Hematopoietic multipotent progenitor cell treated with erythropoietin and hydrocortisone succinate and interleukin-3 and kit ligand, for 17 days (in vitro differentiated cells): ENCODE data around the gene SLBP.

Source experiments
- DNase-seq: peaks from one replicate; pipeline ENCODE4 v3.0.0-alpha.2; 2015; ENCODE audit warnings: low spot score

Gene SLBP

GRCh38 chr4:1712216-1713002 is at the start of gene SLBP:
Gene SLBP (minus strand): TSS chr4:1712319. CDS start chr4:1712188, 131 bp downstream.
- peak; percentile 89 for DNase-seq

GRCh38 chr4:1761130-1761689 is 49.1 kb upstream of the SLBP start:
- DNase-seq, result no peak

- no peak for DNase-seq
Observed at GRCh38 chr4:1760521-1761071, 48.5 kb upstream of the SLBP start.

- no peak for DNase-seq
Observed at GRCh38 chr4:1759818-1760223, 47.7 kb upstream of the SLBP start.

GRCh38 chr4:1759170-1759817 is 47.2 kb upstream of the SLBP start:
- DNase-seq, result no peak

GRCh38 chr4:1758306-1759121 is 46.4 kb upstream of the SLBP start:
- DNase-seq, result no peak

- no peak for DNase-seq
Observed at GRCh38 chr4:1757836-1758235, 45.7 kb upstream of the SLBP start.

GRCh38 chr4:1756893-1757779 is 45.0 kb upstream of the SLBP start:
- DNase-seq, result no peak

GRCh38 chr4:1756079-1756478 is 44.0 kb upstream of the SLBP start:
- no peak for DNase-seq

- no peak for DNase-seq
Observed at GRCh38 chr4:1755297-1755696, 43.2 kb upstream of the SLBP start.

GRCh38 chr4:1754336-1754735 is 42.2 kb upstream of the SLBP start:
- no peak for DNase-seq

- DNase-seq, result no peak
Observed at GRCh38 chr4:1753697-1754311, 41.7 kb upstream of the SLBP start.

- DNase-seq, result no peak
Observed at GRCh38 chr4:1753294-1753696, 41.2 kb upstream of the SLBP start.

GRCh38 chr4:1752284-1753041 is 40.3 kb upstream of the SLBP start:
- no peak for DNase-seq

GRCh38 chr4:1751919-1752283 is 39.8 kb upstream of the SLBP start:
- DNase-seq, result no peak

GRCh38 chr4:1751155-1751918 is 39.2 kb upstream of the SLBP start:
- no peak for DNase-seq

GRCh38 chr4:1750381-1751154 is 38.4 kb upstream of the SLBP start:
- no peak for DNase-seq

- no peak for DNase-seq
Observed at GRCh38 chr4:1749826-1750225, 37.7 kb upstream of the SLBP start.
